ENCODE data around the gene CCL27. TPM values are rescaled to one million over a fixed set of nuclear protein-coding genes. Genes with fewer than 3 reads are reported as not detected.
A peak's percentile ranks its signal among the peaks of the same experiment; 100 is the strongest.
"Not testable (repeated sequence)": the region's sequence is repeated elsewhere in the genome, so short reads cannot be mapped to it uniquely, and the experiment has no call there.

Gene CCL27
- total RNA-seq, 1 experiment from 2014 or later, result not detected

DNA sequence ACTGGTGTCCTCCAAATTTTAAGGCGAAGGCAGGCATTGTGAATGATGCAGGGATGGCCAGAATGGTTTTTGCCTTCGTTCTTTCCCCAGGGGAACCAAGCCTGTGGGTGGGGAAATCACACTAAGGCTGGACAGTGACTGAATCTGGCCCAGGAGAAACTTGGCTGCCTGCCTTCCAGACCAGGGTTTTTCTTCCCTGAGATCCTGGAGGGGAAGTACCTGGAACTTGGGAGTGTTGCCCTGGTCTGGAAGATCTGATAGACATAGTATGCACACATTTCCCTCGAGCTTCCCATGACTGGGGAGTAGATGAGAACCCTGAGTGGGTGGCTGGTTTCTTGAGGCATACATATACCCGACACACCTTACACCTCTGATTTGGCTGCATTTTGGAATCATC lies 11.1 kb downstream of the CCL27 start:
- no peak for DNase-seq (ENCODE audit: low read depth)

DNA sequence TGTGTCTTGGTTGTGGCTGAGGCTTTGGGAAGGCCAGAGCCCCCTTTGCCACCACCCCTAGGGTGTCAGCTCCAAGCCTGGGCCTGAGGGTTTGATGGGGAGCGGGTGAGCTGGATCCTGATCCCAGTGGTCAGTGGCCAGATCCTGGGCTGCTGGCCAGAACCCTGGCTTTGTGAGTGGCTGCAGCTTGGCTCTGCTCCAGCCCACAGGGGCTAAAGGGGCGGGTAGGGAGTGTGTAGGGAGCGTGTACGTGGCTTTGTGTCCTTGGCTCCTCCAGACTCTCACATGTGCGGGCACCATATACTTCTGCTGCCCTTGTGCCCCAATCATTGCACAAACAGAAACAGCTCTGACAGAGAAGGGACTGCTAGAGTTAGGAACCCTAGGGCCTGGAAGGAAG lies 11.6 kb downstream of the CCL27 start:
- peak; percentile 48 for DNase-seq (ENCODE audit: low read depth)

DNA sequence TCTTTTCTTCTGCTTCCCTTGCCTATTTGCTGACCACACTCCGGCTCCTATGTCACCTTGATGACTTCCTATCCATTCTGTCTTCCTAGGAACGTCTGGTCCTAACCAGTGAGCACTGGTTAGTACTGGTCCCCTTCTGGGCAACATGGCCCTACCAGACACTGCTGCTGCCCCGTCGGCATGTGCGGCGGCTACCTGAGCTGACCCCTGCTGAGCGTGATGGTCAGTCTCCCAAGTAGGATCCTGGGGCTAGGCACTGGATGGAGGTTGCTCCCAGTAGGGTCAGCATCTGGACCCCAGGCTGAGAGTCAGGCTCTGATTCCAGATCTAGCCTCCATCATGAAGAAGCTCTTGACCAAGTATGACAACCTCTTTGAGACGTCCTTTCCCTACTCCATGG lies 13.8 kb downstream of the CCL27 start:
- no peak for DNase-seq (ENCODE audit: low read depth)

DNA sequence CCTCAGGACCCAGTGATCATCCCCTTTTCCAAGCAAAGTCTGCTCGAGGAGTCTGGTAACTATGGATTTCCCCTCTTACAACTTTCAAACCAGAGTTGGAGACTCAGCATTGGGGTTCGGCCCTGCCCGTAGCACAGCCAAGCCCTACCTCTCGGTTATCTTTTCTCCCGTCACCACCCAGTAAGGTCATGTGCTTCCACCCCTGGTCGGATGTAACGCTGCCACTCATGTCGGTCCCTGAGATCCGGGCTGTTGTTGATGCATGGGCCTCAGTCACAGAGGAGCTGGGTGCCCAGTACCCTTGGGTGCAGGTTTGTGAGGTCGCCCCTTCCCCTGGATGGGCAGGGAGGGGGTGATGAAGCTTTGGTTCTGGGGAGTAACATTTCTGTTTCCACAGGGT lies 14.8 kb downstream of the CCL27 start:
- DNase-seq (ENCODE audit: low read depth), result no peak

- DNase-seq (ENCODE audit: low read depth), result no peak
These were observed 15.4 kb downstream of the CCL27 start for GRCh38 chr9:34647084-34647403.

DNA sequence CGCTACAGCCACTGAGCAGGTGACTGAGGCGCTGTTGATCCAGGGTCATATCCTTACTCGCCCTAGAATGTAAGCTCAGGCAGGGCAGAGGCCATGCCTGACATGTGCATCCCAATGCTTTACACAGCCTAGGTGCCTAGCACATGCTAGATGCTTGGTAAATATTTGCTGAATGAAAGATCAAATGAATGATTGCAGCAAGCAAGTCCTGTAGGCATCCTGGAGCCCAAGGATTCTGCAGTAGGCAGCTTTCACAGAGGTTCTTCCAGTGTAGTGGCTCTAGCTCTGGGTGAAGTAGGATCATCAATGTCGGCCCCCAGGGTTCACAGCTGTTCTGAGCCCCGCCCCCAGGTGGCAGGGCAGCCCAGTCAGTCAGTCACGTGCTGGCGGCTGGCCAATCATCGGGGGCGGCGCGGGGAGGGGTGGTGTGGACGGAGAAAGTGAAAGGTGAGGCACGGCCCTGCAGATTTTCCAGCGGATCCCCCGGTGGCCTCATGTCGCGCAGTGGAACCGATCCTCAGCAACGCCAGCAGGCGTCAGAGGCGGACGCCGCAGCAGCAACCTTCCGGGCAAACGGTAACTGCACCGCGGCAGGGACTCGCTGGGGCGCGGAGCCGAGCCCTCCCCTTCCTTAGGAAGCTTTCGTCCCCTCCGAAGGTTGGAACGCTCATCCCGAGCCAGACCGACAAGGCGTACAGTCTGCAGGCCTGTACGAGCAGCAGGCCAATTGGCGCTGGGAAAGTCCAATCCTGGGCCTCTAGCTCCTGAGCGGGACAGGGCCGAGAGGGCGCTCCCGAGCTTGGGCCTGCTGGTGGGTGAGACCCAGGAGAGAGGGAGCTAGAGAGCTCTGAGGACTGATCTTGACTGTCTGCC lies 16.0 kb downstream of the CCL27 start, which contains the start of gene GALT:
Gene GALT (plus strand): TSS at position 465 of the 873 bp plus-strand sequence. CDS start 30 bp downstream, at position 495.
- DNase-seq (ENCODE audit: low read depth), result peak; percentile 87

DNA sequence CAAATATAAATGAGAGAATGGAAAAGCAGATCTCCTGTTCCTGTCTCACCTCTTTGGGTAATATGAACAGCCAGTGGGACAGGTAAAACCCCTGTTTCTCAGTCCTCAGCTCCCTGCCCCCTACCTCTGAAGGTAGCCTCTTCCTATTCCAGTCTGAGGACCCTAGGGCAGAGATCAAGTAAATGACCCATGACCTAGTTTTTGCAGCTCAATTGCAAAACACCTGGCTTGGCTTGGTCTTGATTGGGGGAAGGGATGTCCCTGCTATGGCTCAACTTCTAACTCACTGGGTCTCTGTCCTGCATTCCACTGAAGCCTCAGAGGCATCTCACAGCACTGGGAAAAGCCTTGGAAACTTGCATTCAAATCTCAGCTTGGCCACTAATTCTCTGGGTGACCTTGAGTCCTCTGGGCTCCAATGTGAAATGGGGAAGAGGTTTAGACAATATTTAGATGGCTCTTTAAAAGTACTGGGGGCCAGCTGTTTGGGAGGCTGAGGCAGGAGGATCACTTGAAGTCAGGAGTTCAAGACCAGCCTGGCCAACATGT lies 17.6 kb downstream of the CCL27 start:
- no peak for DNase-seq (ENCODE audit: low read depth)

GRCh38 chr9:34642679-34643078 lies 19.8 kb downstream of the CCL27 start:
- DNase-seq (ENCODE audit: low read depth), result no peak

- not testable (repeated sequence) for DNase-seq (ENCODE audit: low read depth)
These were observed 23.1 kb downstream of the CCL27 start for GRCh38 chr9:34639322-34639721.

GRCh38 chr9:34638138-34638445 lies 24.4 kb downstream of the CCL27 start:
- DNase-seq (ENCODE audit: low read depth), result no peak

GRCh38 chr9:34637356-34638137 lies 24.9 kb downstream of the CCL27 start, which contains the start of gene SIGMAR1:
SIGMAR1 (minus strand) TSS chr9:34637787; CDS start chr9:34637697, 90 bp downstream.
- DNase-seq (ENCODE audit: low read depth), result peak; percentile 91

GRCh38 chr9:34636791-34637355 lies 25.6 kb downstream of the CCL27 start:
- no peak for DNase-seq (ENCODE audit: low read depth)

DNA sequence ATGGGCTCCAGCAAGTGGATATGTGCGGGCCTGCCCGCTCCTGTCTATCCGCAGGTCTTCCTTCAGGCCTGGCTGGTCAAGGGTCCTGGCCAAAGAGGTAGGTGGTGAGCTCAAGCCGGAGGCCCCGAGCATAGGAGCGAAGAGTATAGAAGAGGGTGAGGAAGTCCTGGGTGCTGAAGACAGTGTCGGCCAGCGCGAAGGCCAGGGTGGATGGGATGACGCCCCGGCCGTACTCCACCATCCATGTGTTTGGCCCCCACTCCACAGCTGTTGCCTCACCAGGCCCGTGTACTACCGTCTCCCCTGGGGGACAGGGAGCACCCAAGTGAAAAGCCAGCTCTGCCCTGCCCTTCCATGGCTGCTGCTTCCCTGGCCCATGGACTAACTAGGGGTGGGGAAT lies 26.9 kb downstream of the CCL27 start:
- DNase-seq (ENCODE audit: low read depth), result no peak

GRCh38 chr9:34634551-34635248 lies 27.8 kb downstream of the CCL27 start:
- no peak for DNase-seq (ENCODE audit: low read depth)

DNA sequence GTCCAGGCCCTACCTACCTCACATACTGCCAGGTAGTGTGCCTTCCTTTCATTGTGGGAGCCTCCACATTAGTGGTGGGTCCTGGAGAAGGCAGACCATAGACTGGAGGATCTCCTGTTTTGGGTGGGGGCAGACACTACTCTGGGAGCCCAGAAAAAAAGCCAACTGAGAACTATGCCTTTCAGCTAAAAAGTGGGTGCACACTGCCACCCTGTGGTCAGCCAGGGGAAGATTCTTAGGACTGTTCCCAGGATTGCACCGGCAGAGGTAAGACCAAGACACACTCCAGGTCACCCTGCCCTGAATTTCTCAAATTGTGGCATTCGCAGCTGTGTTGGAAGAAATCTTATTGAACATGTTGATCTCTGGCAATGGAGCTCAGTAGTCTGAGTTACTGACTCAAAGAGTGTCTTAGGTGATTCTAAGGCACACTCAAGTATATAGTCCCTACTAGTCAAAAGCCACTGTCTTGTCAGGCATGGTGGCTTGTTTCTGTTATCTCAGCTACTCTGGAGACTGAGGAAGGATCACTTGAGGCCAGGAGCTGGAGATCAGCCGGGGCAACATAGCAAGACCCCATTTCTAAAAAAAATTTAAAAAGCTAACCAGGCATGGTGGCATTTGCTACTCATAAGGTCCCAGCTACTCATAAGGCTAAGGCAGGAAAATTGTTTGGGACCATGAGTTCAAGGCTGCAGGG lies 28.5 kb downstream of the CCL27 start:
- peak; percentile 55 for DNase-seq (ENCODE audit: low read depth)

GRCh38 chr9:34633166-34633565 lies 29.3 kb downstream of the CCL27 start:
- no peak for DNase-seq (ENCODE audit: low read depth)

- no peak for DNase-seq (ENCODE audit: low read depth)
These were observed 31.9 kb downstream of the CCL27 start for GRCh38 chr9:34630402-34631154.

- DNase-seq (ENCODE audit: low read depth), result no peak
These were observed 33.0 kb downstream of the CCL27 start for GRCh38 chr9:34629491-34629808.

DNA sequence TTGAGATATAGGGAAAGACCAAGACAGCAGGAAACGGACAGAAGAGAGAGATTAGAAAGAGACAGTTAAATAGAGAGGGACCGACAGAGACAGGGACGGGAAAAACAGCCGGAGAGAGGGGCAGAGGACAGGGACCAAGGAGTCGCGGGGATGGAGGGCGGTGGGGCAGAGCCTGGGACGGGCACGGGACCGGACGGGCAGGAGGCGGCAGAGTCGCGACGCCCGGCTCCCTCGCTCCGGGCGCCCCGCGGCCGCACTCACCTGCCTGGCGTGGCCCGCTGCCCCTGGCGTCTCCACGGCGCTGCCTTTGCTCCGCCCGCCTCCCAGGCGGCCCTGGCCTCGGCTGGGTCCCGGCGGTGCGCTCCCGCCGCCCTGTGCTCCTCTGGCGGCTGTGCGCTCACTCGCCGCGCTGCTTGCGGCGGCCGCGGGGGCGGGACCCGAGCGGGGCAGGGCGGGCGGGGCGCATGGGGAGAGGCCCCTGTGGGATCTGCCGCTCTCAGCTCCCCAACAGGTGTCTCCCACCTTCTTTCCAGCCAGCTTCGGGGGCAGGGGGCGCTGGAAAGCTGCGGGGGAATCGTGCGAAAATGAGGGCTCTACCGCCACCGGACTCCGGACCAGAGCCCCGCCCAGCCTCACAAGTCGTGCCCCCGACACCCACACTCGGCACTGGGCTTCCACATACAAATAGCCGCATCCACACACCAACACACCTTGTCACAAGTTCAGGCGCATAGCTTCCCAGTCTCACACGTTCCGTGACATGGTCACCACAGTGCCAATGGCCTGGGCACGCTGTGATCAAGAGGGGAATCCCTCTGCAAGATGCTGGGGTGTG lies 33.6 kb downstream of the CCL27 start, which contains the start of gene ARID3C:
Gene ARID3C (minus strand): TSS at position 411 of the 835 bp plus-strand sequence. CDS start 1,052 bp downstream, outside the sequence.
- DNase-seq (ENCODE audit: low read depth), result no peak
